ENCODE measurements around the gene HEG1. TPM values are rescaled to one million over a fixed set of nuclear protein-coding genes. Genes with fewer than 3 reads are reported as not detected.

The HEG1 gene
- total and polyA plus RNA-seq, 2 of the 13 experiments (the other 11 are each of a cell fraction or from before 2014, with no cell fraction given) = 10.7 to 18.2 TPM

DNA sequence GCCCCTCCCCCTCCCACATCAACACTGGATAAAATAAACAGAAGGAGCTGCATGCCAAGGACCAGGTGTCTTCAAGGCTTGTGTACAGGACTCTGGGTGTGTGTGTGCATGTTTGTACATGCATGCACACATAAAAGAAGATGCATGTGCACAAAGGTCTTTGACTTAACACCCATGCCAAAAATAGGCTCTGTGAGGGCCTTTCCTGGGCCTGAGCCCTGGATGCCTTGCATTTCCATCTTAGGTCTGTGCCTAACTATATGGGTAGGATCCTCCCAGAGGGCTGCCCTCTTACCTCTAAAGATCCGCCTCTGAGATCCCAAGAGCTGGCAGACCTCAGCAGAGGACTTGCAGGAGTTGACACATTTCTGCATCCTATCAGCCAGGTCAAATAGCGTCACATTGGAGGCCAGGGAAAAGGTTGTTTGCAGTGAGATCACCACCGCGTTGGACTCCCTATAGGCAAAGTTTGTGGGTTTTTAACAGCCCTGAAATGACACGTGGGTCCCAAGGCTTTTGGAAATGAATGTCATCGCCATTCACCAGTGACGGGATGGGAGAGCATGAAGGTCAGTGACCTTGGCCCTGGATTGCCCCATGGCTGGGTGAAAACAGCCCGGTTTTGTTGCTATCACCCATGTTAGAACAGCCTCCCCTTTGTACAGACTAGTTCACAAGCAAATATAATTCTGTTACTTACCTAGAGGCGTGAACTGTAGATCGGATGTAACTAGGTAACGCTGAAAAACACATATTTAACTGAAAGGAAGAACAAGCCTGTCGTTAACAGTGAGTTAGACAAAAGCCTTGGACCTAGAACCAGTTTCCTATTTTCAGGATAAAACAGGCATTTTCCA lies 54.0 kb downstream of the HEG1 start (continued):
- TF ChIP-seq, protein P1, sequence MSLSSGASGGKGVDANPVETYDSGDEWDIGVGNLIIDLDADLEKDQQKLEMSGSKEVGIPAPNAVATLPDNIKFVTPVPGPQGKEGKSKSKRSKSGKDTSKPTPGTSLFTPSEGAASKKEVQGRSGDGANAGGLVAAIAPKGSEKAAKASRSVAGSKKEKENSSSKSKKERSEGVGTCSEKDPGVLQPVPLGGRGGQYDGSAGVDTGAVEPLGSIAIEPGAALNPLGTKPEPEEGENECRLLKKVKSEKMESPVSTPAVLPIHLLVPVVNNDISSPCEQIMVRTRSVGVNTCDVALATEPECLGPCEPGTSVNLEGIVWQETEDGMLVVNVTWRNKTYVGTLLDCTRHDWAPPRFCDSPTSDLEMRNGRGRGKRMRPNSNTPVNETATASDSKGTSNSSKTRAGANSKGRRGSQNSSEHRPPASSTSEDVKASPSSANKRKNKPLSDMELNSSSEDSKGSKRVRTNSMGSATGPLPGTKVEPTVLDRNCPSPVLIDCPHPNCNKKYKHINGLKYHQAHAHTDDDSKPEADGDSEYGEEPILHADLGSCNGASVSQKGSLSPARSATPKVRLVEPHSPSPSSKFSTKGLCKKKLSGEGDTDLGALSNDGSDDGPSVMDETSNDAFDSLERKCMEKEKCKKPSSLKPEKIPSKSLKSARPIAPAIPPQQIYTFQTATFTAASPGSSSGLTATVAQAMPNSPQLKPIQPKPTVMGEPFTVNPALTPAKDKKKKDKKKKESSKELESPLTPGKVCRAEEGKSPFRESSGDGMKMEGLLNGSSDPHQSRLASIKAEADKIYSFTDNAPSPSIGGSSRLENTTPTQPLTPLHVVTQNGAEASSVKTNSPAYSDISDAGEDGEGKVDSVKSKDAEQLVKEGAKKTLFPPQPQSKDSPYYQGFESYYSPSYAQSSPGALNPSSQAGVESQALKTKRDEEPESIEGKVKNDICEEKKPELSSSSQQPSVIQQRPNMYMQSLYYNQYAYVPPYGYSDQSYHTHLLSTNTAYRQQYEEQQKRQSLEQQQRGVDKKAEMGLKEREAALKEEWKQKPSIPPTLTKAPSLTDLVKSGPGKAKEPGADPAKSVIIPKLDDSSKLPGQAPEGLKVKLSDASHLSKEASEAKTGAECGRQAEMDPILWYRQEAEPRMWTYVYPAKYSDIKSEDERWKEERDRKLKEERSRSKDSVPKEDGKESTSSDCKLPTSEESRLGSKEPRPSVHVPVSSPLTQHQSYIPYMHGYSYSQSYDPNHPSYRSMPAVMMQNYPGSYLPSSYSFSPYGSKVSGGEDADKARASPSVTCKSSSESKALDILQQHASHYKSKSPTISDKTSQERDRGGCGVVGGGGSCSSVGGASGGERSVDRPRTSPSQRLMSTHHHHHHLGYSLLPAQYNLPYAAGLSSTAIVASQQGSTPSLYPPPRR (CRISPR knock-in tag; IDR thresholded peaks at IDR 0.05; ENCODE audit: borderline replicate concordance) = peak; percentile 96
- TF ChIP-seq, protein P2, sequence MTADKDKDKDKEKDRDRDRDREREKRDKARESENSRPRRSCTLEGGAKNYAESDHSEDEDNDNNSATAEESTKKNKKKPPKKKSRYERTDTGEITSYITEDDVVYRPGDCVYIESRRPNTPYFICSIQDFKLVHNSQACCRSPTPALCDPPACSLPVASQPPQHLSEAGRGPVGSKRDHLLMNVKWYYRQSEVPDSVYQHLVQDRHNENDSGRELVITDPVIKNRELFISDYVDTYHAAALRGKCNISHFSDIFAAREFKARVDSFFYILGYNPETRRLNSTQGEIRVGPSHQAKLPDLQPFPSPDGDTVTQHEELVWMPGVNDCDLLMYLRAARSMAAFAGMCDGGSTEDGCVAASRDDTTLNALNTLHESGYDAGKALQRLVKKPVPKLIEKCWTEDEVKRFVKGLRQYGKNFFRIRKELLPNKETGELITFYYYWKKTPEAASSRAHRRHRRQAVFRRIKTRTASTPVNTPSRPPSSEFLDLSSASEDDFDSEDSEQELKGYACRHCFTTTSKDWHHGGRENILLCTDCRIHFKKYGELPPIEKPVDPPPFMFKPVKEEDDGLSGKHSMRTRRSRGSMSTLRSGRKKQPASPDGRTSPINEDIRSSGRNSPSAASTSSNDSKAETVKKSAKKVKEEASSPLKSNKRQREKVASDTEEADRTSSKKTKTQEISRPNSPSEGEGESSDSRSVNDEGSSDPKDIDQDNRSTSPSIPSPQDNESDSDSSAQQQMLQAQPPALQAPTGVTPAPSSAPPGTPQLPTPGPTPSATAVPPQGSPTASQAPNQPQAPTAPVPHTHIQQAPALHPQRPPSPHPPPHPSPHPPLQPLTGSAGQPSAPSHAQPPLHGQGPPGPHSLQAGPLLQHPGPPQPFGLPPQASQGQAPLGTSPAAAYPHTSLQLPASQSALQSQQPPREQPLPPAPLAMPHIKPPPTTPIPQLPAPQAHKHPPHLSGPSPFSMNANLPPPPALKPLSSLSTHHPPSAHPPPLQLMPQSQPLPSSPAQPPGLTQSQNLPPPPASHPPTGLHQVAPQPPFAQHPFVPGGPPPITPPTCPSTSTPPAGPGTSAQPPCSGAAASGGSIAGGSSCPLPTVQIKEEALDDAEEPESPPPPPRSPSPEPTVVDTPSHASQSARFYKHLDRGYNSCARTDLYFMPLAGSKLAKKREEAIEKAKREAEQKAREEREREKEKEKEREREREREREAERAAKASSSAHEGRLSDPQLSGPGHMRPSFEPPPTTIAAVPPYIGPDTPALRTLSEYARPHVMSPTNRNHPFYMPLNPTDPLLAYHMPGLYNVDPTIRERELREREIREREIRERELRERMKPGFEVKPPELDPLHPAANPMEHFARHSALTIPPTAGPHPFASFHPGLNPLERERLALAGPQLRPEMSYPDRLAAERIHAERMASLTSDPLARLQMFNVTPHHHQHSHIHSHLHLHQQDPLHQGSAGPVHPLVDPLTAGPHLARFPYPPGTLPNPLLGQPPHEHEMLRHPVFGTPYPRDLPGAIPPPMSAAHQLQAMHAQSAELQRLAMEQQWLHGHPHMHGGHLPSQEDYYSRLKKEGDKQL (CRISPR knock-in tag; IDR thresholded peaks at IDR 0.05; ENCODE audit: low read depth) = peak; percentile 86

Data from HepG2 (cell line).